ENCODE results near the gene UTP15.

DNA sequence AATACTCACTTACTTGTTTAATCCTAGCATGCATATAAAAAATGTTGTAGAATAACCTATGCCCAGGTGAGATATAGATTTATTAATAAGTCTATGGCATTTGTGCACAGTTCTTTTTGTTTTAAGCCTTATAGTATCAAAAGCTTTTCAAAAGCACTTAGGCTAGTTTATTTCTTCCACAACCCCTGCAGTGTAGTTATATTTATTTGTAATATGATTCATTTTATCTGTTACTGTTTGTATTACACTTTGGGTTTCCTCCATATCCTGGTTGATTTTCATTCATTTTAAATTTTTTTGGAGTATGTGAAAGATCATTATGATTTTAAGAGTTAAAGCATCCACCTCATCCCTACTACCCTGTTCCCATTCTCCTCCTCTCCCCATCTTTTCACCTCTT, 41.7 kb downstream of the UTP15 start:
- TF ChIP-seq, protein P1, sequence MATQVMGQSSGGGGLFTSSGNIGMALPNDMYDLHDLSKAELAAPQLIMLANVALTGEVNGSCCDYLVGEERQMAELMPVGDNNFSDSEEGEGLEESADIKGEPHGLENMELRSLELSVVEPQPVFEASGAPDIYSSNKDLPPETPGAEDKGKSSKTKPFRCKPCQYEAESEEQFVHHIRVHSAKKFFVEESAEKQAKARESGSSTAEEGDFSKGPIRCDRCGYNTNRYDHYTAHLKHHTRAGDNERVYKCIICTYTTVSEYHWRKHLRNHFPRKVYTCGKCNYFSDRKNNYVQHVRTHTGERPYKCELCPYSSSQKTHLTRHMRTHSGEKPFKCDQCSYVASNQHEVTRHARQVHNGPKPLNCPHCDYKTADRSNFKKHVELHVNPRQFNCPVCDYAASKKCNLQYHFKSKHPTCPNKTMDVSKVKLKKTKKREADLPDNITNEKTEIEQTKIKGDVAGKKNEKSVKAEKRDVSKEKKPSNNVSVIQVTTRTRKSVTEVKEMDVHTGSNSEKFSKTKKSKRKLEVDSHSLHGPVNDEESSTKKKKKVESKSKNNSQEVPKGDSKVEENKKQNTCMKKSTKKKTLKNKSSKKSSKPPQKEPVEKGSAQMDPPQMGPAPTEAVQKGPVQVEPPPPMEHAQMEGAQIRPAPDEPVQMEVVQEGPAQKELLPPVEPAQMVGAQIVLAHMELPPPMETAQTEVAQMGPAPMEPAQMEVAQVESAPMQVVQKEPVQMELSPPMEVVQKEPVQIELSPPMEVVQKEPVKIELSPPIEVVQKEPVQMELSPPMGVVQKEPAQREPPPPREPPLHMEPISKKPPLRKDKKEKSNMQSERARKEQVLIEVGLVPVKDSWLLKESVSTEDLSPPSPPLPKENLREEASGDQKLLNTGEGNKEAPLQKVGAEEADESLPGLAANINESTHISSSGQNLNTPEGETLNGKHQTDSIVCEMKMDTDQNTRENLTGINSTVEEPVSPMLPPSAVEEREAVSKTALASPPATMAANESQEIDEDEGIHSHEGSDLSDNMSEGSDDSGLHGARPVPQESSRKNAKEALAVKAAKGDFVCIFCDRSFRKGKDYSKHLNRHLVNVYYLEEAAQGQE (IDR thresholded peaks at IDR 0.05; ENCODE audit: insufficient read depth in 1 of 2, low read depth in 2 of 2, low read length in 1 of 2), result no peak
- TF ChIP-seq, protein P2, sequence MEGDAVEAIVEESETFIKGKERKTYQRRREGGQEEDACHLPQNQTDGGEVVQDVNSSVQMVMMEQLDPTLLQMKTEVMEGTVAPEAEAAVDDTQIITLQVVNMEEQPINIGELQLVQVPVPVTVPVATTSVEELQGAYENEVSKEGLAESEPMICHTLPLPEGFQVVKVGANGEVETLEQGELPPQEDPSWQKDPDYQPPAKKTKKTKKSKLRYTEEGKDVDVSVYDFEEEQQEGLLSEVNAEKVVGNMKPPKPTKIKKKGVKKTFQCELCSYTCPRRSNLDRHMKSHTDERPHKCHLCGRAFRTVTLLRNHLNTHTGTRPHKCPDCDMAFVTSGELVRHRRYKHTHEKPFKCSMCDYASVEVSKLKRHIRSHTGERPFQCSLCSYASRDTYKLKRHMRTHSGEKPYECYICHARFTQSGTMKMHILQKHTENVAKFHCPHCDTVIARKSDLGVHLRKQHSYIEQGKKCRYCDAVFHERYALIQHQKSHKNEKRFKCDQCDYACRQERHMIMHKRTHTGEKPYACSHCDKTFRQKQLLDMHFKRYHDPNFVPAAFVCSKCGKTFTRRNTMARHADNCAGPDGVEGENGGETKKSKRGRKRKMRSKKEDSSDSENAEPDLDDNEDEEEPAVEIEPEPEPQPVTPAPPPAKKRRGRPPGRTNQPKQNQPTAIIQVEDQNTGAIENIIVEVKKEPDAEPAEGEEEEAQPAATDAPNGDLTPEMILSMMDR (IDR thresholded peaks at IDR 0.05), result no peak
- no peak for TF ChIP-seq POLR2AphosphoS5 (IDR thresholded peaks at IDR 0.05; ENCODE audit: low read depth, low read length)
- no peak for TF ChIP-seq SIN3A (IDR thresholded peaks at IDR 0.05; ENCODE audit: borderline replicate concordance, insufficient read depth, low read depth, low read length)

Data from Panc1 (cell line).